HG03135 (cell line): ENCODE data around the gene TSTD1.
"Not testable (repeated sequence)": the region's sequence is repeated elsewhere in the genome, so short reads cannot be mapped to it uniquely, and the experiment has no call there.

Experiments
- ATAC-seq: cut with Tn5 transposase; IDR thresholded peaks from one replicate; pipeline ENCODE4 v1.9.1; 2021; ENCODE audit warnings: mild to moderate bottlenecking, moderate library complexity; ENCODE audit not compliant: unreplicated experiment

The TSTD1 gene

DNA sequence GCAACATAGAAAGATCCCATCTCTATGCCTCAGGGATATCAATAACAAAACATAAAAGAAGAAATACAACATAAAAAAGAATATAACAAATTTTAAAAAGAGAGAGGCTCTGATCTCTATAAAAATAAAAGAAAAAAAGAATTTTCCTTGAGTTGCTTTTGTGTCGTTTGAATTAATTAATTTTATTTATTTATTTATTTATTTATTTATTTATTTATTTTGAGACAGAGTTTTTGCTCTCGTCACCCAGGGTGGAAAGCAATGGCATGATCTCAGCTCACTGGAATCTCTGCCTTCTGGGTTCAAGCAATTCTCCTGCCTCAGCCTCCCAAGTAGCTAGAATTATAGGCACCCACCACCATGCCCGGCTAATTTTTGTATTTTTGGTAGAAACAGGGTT, 26.3 kb downstream of the TSTD1 start:
- no peak for ATAC-seq

- ATAC-seq, result no peak
Observed at GRCh38 chr1:161009602-161010211, 29.1 kb downstream of the TSTD1 start.

- no peak for ATAC-seq
Observed at GRCh38 chr1:161008869-161009510, 29.8 kb downstream of the TSTD1 start.

GRCh38 chr1:161007369-161007768, 31.4 kb downstream of the TSTD1 start:
- ATAC-seq, result no peak

GRCh38 chr1:161006563-161006962, 32.2 kb downstream of the TSTD1 start:
- no peak for ATAC-seq

DNA sequence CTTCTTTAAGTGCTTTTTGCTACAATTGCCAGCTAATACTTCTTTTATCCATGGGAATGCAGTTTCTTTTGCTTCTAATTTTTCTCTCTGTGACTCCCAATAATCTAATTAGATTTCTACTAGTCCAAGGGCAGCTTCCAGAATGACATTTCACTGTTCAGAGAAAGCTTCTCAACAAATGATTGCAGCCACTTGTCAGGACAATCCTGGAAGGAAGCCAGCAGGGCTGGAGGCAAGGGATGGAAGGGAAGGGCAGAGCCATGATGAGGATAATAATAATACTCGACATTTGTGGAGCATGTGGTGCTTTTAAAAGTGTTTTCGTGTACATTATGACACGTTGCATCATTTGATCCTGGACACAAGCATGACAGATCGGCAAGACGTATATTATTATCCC, 37.2 kb downstream of the TSTD1 start:
- no peak for ATAC-seq

DNA sequence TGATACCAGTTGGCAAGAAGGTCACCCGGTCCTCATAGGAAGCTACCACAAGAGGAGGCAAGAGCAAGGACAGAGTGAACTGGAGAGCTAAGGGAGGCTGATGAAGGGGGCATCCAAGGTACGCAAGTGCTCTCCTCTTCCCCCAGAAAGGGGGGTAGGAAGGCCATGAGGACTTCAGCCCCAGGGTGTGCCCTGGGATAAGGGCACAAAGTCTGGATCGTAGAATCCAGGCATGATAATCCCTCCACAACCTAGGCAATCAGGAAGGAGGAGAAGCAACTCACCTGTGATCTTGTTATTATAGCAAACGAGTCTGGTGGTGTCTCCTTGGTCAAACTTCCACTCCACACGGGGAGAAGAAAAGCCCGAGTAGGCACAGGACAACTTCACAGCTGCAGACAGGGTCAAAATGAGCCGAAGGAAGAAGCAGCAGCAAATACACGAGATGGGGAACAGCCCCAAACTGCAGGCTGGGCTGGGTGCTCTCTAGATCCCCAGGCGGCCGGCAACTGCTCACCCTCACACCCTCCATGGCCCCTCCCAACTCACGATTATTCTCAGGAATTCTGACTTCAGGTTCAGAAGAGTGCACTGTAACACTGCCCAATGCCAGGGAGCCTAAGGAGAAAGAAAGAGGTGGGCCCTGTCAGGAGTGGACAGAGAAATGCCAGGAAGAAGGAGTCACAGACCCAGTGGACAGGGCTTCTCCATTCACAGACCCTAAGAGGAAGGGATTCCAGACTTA, 37.9 kb downstream of the TSTD1 start:
- no peak for ATAC-seq

GRCh38 chr1:160999376-160999775, 39.4 kb downstream of the TSTD1 start:
- no peak for ATAC-seq

GRCh38 chr1:160997323-160998038, 41.3 kb downstream of the TSTD1 start:
- no peak for ATAC-seq

DNA sequence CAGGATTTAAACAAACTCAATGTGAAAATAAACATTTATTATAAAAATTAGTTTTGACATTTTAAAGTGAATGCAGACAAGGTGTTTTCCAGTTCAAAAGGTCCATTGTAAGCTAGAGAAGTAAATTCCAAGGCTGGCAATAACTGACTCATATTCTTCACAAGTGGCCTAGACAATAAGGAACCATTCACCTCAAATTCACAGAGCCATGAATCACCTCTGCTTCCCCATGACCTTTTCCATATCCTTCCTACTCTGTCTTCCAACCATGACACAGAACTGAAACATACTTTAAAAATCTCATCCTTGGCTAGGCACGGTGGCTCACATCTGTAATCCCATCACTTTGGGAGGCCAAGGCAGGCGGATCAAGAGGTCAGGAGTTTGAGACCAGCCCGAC, 42.6 kb downstream of the TSTD1 start:
- no peak for ATAC-seq

GRCh38 chr1:160993544-160994193, 45.1 kb downstream of the TSTD1 start:
- no peak for ATAC-seq

- ATAC-seq, result not testable (repeated sequence)
Observed at GRCh38 chr1:160992036-160992435, 46.7 kb downstream of the TSTD1 start.
